KMS-11 (cell line): Measurements from ENCODE around the gene AFF3.

Experiments used
- H2AFZ ChIP-seq: fragments of 200-600 bp; sonication (generic); 2 replicates; pipeline ENCODE4 v1.6.1; 2016; ENCODE audit warnings: antibody characterized with exemption, mixed run types, low read depth
- H3K27ac ChIP-seq: fragments of 200-600 bp; sonication (generic); 2 replicates; pipeline ENCODE4 v1.6.1; 2016; ENCODE audit warnings: mild to moderate bottlenecking, mixed run types
- H3K27me3 ChIP-seq: fragments of 200-600 bp; sonication (generic); 2 replicates; pipeline ENCODE4 v1.6.1; 2017; ENCODE audit warnings: mild to moderate bottlenecking, low read depth, mixed run types, moderate library complexity; ENCODE audit not compliant: insufficient read depth
- H3K36me3 ChIP-seq: fragments of 200-600 bp; sonication (generic); 2 replicates; pipeline ENCODE4 v1.6.1; 2017; ENCODE audit warnings: mild to moderate bottlenecking, mixed run types; ENCODE audit not compliant: insufficient read depth
- H3K4me1 ChIP-seq: fragments of 200-600 bp; sonication (generic); 2 replicates; pipeline ENCODE4 v1.6.1; 2016; ENCODE audit warnings: mild to moderate bottlenecking, low read depth, mixed run types; ENCODE audit not compliant: poor library complexity, severe bottlenecking
- H3K4me2 ChIP-seq: fragments of 200-600 bp; sonication (generic); 2 replicates; pipeline ENCODE4 v1.7.0; 2016; ENCODE audit warnings: mild to moderate bottlenecking, mixed run types
- H3K4me3 ChIP-seq: fragments of 200-600 bp; sonication (generic); IDR thresholded peaks from 2 replicates; pipeline ENCODE4 v1.6.1; 2017; ENCODE audit warnings: low read depth, low read length, mixed read lengths; ENCODE audit not compliant: insufficient read depth
- H3K79me2 ChIP-seq: fragments of 200-600 bp; sonication (generic); 2 replicates; pipeline ENCODE4 v1.6.1; 2016; ENCODE audit warnings: low read depth, mixed run types; ENCODE audit not compliant: insufficient read depth
- H3K9ac ChIP-seq: fragments of 200-600 bp; sonication (generic); 2 replicates; pipeline ENCODE4 v1.6.1; 2016; ENCODE audit warnings: mild to moderate bottlenecking, mixed run types
- H4K20me1 ChIP-seq: fragments of 200-600 bp; sonication (generic); 2 replicates; pipeline ENCODE4 v1.6.1; 2016; ENCODE audit warnings: mild to moderate bottlenecking, mixed run types; ENCODE audit not compliant: insufficient read depth
- CTCF ChIP-seq: fragments of 200-600 bp; sonication (generic); conservative IDR thresholded peaks from 2 replicates; pipeline ENCODE4 v1.6.1; 2017; ENCODE audit warnings: low read depth, mild to moderate bottlenecking, antibody characterized with exemption, low read length, moderate library complexity, mixed read lengths

The AFF3 gene

GRCh38 chr2:99631700-99632099 is 510.7 kb downstream of the AFF3 start:
- Histone ChIP-seq H3K9ac (no peak overlapping the region), H3K4me2 (no peak overlapping the region), H3K4me3 (no peak overlapping the region), H3K27me3 (no peaks in the 10 kb centered on the region), H4K20me1 (no peaks in the 10 kb centered on the region), H3K36me3 (no peaks in the 10 kb centered on the region), H3K79me2 (no peaks in the 10 kb centered on the region), H3K4me1 (no peaks in the 10 kb centered on the region), H2AFZ (no peak overlapping the region), H3K27ac (no peak overlapping the region)
- TF ChIP-seq CTCF, result no peak

- Histone ChIP-seq H2AFZ (no peak overlapping the region), H3K4me3 (no peak overlapping the region), H3K36me3 (no peaks in the 10 kb centered on the region), H3K9ac (no peak overlapping the region), H3K27ac (no peak overlapping the region), H3K4me2 (no peak overlapping the region), H3K79me2 (no peaks in the 10 kb centered on the region), H4K20me1 (no peaks in the 10 kb centered on the region), H3K27me3 (no peaks in the 10 kb centered on the region), H3K4me1 (no peaks in the 10 kb centered on the region)
- TF ChIP-seq CTCF, result no peak
Observed at GRCh38 chr2:99629320-99629719, 513.1 kb downstream of the AFF3 start.

- Histone ChIP-seq H3K27ac (no peak overlapping the region), H4K20me1 (no peaks in the 10 kb centered on the region), H3K4me2 (no peak overlapping the region), H3K27me3 (no peaks in the 10 kb centered on the region), H2AFZ (no peak overlapping the region), H3K79me2 (no peaks in the 10 kb centered on the region), H3K36me3 (no peaks in the 10 kb centered on the region), H3K4me1 (no peaks in the 10 kb centered on the region), H3K4me3 (no peak overlapping the region), H3K9ac (no peak overlapping the region)
- no peak for TF ChIP-seq CTCF
Observed at GRCh38 chr2:99626158-99626557, 516.2 kb downstream of the AFF3 start.

- Histone ChIP-seq H3K27ac (no peak overlapping the region), H3K27me3 (no peaks in the 10 kb centered on the region), H3K36me3 (no peaks in the 10 kb centered on the region), H4K20me1 (no peaks in the 10 kb centered on the region), H3K4me2 (no peak overlapping the region), H3K4me1 (no peaks in the 10 kb centered on the region), H2AFZ (no peak overlapping the region), H3K4me3 (no peak overlapping the region), H3K9ac (no peak overlapping the region), H3K79me2 (no peaks in the 10 kb centered on the region)
- TF ChIP-seq CTCF, result no peak
Observed at GRCh38 chr2:99624677-99625076, 517.7 kb downstream of the AFF3 start.

GRCh38 chr2:99623613-99624012 is 518.8 kb downstream of the AFF3 start:
- Histone ChIP-seq H3K4me2 (no peak overlapping the region), H3K4me1 (no peaks in the 10 kb centered on the region), H4K20me1 (no peaks in the 10 kb centered on the region), H3K4me3 (no peak overlapping the region), H3K36me3 (no peaks in the 10 kb centered on the region), H2AFZ (no peak overlapping the region), H3K79me2 (no peaks in the 10 kb centered on the region), H3K27ac (no peak overlapping the region), H3K27me3 (no peaks in the 10 kb centered on the region), H3K9ac (no peak overlapping the region)
- TF ChIP-seq CTCF, result no peak
